Fibroblast of peridontal ligament (primary cell): ENCODE measurements around the gene FAT1.

ENCODE experiments used
- DNase-seq: peaks from one replicate; pipeline ENCODE4 v3.0.0-alpha.2; 2010; ENCODE audit errors: extremely low read depth

Gene FAT1

DNA sequence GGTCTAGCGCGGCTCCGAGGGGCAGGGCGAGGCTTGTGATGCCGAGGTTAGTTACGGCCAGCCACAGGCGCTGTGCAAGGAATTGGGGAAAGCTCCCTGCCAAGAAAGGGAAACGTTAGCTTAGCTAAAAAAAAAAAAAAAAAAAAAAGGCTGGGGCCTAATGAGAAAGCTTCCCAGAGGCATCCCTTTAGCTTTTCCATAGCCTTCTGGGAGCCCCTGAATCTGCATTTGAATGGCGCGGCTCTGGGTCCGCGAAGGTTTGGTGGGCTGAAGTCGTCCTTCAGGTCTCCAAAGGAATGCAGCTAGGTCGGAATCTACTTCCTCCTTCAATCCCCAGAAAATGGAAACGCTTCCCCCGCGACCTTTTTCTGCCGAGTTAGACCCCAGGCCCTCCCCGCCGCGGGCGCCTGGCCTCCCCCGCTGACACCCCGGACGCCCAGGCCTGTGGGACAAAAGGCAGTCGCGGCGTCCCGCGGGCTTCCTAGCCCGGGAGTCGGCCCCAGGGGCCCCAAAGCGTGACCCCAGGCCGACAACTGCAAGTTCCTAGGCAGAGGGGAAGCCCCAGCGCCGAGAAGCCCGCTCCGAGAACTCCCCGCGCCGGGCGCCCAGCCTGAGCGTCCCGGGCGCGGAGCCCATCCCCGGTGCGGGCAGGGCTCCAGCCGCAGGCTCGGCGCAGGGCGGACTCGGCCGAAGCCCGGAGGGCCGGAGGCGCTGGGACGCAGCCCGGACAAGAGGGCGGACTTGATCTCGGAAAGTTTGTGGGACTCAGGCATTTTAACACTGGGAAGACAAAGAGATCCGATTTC, 605 bp upstream of the FAT1 start:
- peak; percentile 58 for DNase-seq

DNA sequence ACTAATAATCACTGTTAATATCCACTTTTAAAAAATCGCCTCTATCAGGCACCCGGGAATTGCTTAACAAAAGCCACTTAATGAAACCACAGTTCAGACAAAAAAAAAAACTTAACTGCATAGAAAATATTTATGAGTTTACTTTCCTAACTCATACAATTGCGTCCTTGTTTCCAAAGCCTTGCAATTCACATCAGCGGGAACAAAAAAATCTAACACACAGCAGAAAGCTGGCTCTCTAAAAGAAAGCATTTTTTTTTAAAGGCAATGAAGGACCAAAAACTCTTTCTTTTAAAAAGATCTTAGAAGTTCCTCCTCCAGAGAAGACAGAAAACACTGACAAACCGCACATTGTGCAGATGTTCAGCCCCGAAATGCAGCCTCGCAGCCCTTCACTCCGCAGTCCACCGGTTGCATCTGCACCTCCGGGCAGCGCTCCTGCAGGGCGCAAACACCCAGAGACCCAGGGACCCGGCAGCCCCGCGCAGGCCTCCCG, 812 bp downstream of the FAT1 start:
- peak; percentile 47 for DNase-seq

DNA sequence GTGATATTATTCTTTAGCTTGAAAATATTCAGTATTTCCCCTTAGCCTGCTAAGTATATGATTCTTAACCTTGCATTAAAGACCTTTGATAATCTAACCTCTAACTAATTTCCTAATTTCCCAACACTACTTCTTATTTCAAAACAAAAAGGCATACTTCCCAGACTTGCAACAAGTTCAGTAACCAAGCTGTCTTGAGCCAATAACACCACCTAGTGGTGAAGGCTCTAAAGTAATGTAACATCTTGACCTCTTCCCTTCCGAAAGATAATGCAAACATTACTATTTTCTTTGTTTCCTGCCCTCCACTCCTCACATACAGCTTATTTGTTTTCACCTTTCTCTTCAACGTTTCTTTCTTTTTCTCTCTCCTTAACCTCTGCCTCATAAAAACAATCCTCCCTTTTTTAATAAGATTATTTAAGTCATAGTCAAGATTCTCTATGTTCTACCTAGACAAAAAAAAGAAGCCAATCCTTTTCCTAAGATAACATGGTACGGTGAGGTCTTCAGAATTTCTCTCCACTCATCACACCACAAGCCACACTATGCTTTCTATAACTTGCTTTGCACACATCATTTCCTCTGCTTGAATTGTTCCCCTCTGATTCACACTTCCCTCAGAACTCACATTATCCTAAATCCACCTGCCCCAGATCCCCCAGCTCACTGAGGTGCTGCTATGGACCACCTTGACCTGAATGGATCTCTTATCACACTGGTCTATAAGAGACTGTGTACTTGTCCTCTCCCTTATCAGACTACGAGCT, 3.5 kb downstream of the FAT1 start:
- peak; percentile 43 for DNase-seq

DNA sequence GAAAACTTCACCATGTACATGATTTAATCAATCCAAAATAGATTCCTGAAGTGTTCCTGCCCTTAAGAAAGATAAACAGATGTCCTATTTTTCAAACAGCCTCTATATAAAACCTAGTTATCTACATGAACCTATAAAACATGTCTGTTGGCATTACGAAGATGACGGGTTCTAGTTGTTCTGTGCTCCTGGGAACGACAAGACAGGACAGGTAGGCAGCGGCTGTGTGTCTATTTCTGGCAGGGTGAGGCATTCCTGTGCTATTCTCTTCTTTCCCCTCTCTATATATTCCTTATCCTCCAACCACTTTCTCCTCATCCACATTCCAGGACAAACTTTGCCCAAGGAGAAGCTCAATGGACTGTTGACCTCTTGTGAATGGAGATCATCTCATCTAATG, 6.1 kb downstream of the FAT1 start:
- no peak for DNase-seq

DNA sequence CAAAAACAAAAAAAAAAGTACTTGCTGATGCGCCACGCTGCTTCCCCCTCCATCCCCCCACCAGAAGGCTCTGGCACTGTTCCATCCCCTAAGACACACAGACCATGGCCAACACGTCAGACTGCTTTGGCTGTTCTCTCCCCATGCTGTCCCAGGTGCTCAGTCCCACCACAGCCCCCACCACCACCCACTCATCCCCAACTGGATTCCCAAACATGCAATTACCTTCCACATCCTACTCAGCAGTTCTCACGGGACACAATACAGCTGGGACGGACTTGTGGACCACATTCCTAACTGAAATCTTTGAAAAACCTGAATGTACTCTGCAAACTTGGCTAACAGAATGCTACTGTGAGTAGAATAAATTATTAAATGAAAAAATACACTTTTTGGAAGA, 8.6 kb downstream of the FAT1 start:
- no peak for DNase-seq

DNA sequence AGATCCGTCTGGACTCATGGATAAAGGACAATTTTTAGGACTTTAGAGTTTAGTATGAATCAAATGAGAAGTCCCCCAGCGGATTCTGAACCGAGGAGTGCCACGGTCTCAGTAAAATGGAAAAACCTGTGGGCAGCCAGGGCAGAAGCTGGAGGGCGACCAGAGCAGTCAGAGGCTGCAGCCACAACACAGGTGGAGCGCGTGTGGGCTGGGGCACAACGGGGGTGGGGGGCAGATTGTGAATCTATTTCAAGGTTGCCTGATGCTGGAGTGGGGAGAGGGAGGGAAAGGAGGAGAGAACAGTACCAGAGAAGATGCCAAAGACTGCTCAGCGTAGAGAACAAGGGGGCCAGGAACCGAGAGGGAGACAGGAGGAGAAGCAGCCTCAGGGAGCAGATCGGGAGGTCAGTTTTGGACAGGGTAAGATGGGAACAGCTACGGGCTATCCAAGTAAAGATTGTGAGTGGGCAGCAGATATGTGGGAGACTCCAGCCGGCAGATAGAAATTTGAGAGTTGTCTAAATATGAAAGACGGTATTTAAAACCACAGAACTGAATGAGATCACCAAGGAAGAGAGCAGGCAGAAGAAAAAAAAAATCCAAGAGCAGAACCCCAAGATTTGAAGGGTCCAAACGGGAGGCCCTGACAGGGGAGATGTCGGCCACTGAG, 9.5 kb downstream of the FAT1 start:
- no peak for DNase-seq

DNA sequence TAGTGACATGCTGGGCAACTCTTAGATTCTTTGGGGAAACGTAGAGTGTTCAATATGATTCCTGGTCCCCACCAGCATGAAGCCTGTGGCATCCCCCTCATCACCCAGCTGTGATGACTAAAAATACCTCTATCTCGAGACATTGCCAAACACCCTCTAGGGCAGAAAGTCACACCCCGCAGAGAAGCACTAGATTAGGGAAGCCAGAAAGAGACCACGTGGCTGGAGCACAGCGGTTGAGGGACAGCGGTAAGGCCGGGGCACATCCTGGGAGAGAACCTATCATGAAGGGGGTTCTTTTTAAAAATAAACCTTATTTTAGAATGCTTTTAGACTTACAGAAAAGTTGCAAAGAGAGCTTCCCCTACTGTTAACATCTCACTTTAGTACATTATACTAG, 11.0 kb downstream of the FAT1 start:
- DNase-seq: no peak

DNA sequence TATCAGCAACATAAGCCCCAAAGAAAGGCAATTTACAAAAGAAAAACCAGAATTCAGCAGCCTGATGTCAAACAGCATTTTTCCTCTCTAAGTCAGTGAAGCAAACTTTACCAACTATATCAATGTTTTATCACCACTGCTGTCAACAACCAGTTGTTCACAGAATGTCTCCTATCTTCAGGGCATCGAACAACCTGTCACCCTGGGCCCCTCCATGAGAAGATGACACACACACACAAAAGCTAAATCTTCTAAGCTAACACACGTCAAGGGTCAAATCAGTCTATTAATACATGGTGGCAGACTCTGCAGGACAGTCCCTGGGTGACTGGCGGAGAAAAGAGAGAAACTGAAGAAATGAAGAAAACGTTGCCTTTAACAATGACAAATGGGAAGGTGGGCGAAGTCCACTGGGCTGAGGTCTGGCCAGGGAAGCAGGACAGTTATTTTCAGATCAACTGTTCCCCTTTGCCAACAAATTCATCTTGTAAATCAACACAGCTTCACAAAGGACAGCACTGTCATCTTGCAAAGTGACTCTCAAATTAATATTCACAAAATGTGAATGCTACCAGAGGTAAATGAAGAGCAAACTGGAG, 13.0 kb downstream of the FAT1 start:
- DNase-seq: no peak

DNA sequence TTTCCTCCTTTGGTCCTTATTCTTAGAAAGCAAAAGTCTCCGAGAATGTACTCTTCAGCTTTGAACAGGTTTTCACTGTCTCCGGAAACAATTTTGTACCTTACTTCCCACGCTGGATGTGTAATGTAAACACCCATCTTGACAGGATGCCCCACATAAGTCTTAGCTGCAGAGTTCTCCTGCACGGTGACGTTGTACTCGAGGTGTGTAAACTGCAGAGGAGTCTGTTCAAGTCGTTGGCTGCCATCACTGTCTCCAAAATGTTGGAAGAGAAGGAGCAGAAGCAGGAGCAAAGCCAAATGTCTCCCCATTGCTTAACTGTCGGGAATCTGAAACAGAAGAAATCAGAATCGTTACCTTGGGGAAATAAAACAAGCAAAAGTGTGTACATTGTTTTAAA, 14.1 kb downstream of the FAT1 start:
- DNase-seq: no peak

DNA sequence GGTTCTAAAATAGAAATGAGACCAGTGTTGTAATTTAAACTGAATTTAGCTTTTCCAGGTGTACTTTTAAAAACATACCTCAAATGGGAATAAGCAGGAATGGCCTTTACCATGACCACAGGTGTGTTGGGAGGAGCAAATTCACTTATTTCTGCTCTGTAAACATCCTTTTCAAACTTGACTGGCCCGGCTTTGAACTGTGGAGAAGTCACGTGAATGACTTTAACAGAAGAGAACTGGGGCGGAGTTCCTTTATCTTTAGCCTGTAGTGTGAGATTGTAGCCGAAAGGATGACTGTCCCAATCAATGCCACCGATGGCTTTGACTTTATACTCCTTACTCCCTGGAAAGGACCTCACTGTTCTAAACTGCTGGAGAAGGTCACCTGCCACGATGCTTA, 15.1 kb downstream of the FAT1 start:
- no peak for DNase-seq

DNA sequence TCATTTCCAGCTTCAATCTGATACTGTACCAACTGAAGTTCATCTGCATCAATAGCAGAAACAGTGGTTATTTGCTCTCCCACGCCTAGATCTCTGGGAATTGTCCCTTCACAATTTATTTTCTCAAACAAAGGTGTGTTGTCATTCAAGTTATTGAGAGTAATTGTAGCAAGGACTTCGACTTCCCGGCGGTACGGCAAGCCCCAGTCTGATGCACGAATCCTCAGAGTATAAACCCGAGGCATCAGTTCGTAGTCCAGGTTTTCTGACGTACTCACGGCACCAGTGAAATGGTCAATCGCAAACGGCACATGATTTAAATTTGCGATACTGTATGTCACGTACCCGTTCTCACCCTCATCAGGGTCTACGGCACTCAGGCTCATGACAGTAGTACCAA, 15.7 kb downstream of the FAT1 start:
- no peak for DNase-seq

DNA sequence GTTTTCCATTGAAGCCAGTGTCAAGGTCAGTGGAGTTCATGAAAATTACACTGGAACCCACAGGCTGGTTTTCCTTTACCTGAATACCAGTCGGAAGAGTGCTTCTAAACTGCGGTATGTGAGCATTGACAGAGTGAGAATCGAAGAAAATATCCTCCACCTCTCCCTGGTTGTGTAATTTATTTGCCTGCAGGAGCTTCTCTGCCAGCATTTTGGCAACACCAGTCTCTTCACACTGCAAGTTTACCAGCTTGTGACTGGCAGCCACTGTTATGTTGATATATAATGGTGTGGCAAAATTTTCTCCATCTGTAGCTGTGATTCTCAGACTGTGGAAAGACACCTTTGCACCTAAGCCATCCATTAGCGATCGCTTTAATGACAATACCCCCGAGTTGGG, 16.1 kb downstream of the FAT1 start:
- DNase-seq: no peak

DNA sequence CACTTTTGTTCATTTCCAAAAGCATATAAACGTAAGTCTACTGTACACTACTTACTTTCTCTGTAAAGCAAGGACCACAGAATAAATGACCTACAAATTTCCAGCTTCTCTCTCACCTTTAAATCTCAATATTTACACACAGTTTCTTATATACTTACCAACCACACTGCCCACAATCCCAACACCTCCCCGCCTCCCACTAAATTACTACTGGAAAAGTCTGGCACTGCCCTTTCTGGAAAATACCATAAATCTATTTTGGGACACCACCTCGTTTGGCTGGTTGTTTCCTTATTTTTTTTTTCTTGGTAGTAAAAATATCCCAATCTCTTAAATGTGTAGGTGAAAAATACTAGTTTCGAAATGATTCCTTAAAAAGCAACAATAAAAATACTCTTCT, 19.6 kb downstream of the FAT1 start:
- DNase-seq: no peak

DNA sequence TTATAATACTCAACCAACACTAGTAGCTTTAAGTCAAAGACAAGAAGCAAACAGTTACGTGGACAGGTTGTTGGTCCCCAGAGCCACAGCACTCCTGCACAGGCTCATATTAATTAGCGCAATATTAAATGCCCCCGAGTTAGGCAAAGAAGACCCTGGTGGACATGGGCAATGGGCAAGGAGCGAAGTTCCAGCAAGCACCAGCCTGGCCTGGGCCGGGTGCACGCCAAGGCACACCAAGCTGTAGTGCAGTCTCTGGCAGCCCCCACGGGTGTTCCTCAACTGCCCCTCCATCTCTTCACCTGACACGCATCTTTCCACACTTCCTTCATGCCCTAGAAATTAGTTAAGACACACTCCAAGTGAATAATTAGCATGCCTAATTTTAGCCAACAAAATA, 20.1 kb downstream of the FAT1 start:
- no peak for DNase-seq

DNA sequence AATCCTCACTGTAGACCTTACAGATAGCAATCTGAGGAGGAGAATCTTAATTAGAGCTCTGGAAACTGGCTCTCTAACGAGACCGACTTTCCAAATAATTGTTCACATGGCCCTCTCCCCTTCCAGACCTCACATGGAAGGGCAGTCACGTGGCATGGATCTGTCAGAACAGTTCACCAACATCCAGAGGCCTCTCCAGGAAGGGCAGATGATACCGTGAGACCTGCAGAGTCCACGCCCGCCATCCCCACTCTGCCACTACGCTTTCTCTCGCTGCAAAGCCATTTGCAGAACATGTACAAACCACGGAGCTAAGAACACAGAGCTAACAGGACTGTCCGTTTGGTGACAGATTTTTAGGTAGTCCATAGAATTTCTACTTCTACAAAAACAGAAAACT, 20.7 kb downstream of the FAT1 start:
- no peak for DNase-seq

DNA sequence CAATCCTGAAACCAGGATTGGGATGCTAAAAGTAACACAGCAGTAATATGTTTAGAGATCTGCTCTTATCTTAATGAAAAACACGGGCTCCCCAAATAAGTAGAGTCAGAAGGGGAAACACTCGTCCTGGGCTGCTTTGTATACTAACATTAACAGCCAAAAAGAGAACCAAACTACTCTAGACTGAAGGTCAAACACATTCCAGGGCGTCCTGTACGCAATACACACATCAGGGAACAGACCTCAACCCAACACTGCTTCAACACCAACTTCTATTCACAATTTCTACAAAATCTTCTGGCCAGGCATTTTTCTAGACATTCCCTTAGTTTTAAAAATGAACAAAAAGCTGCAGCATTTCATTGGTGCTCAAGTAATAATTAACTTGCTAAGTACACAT, 21.4 kb downstream of the FAT1 start:
- no peak for DNase-seq

DNA sequence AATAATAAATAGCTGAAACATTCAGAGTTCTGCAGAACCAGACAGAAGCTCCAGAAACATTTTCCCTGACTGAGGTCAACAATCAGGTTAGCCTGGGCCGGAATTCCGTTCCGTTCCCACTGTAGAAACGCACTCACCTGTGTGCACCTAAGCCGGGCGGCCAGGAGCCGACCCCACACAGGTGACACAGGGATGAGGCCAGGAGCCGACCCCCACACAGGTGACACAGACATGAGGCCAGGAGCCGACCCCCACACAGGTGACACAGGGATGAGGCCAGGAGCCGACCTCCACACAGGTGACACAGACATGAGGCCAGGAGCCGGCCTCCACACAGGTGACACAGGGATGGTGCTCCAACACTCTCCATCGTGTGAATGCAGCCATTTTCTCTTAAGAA, 21.9 kb downstream of the FAT1 start:
- DNase-seq: no peak

DNA sequence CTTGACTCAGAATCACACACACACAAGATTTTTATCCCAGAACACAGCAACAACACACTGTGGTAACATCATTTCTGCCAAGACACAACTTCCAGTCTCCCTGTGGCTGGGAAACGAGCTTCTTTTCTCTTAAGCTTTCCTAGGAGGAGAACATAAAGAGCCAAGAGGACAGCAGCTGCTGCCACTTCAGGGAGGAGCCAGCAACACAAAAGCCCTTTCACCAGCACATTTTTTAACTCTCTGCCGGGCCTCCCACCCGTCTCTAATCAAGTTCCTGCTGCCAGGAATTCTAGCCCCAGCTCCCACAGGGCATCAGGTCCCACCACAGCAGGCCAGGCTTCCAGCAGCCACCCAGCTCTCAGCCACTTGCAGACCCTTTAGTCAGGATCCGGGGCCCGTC, 22.4 kb downstream of the FAT1 start:
- DNase-seq: peak; percentile 67

DNA sequence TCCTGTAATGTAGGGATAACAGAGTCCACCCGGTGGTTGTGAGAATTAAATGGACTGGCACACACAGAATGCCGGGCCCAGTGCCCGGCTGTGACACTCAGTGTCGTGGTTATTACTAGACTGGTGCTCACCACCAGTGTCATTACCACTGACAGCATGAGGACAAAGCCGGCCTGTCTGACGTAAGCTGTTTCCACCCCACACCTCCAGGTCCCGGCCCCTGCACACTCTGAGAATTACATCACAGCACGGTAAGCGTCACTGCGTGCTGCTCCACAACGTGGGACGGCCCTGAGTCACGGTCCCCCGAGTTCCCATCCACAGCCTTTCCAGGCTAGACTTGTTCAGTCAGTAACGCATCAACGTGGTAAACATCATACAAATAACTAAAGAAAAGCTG, 22.9 kb downstream of the FAT1 start:
- DNase-seq: peak; percentile 74

DNA sequence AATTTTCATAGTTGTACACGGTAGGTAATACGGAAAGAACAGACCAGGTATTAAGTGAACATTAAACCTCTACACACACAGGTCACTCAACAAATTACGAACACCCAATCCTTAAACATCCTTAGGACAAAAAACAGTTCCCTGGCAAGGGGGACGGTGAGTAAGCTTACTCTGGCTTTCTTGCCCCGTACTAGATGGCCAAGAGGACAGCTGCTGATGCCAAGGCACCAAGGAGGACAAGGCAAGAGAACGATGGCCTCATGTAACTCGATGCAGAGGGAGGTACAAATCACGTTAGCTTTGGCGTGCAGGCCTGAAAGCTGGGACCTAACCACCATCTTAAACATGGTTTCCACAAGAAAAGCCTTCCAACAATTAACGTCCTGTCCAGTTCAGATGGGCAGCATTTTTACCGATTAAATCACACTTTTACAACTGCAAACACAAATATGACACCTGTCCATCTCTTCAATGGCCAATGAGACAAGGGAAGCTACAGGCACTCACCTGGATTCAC, 23.7 kb downstream of the FAT1 start:
- DNase-seq: no peak

DNA sequence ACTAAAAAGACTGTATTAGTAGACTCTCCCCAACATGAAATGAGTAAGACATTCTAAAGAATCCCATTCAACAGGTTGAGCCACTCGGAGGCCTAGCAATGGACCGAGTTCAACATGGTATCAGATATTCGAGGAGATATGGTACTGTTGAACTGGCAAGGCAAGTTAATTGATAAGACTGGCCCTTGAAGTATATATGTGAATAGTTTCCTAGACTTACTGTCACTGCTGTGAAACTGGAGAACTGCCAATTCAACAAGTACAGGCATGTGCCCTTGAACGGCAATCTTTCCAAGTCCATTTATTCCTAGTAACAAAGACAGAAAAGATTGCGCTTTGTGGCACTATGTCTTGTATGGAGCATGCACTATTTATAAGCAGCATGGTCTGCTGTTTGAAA, 24.4 kb downstream of the FAT1 start:
- no peak for DNase-seq

DNA sequence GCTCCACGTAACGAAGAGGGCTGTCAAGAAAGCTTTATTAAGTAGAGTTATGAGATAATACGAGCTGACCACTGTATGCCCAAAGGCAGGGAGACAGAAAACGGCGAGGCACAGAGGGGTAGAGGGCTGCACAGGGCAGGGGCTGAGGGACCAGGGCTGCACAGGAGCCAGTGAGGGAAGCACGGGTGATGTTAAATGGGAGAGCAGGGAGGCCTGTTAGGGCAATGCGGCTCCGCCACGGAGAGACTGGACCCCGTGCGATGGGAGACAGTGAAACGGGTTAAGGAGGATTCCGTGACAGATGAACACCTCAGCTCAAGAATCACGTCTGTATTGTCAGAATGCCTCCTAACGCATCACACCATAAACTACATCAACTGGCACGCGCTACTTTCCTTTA, 25.1 kb downstream of the FAT1 start:
- no peak for DNase-seq
